NCI-H1930 (cell line): ENCODE results near the gene GJC3.
"Not testable (repeated sequence)": the region's sequence is repeated elsewhere in the genome, so short reads cannot be mapped to it uniquely, and the experiment has no call there.

Source experiments
- DNase-seq, 2 experiments: peaks; one replicate each; lab custom pipeline; 2025; lab: John Stamatoyannopoulos, UW

GJC3 gene, protein sequence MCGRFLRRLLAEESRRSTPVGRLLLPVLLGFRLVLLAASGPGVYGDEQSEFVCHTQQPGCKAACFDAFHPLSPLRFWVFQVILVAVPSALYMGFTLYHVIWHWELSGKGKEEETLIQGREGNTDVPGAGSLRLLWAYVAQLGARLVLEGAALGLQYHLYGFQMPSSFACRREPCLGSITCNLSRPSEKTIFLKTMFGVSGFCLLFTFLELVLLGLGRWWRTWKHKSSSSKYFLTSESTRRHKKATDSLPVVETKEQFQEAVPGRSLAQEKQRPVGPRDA

DNA sequence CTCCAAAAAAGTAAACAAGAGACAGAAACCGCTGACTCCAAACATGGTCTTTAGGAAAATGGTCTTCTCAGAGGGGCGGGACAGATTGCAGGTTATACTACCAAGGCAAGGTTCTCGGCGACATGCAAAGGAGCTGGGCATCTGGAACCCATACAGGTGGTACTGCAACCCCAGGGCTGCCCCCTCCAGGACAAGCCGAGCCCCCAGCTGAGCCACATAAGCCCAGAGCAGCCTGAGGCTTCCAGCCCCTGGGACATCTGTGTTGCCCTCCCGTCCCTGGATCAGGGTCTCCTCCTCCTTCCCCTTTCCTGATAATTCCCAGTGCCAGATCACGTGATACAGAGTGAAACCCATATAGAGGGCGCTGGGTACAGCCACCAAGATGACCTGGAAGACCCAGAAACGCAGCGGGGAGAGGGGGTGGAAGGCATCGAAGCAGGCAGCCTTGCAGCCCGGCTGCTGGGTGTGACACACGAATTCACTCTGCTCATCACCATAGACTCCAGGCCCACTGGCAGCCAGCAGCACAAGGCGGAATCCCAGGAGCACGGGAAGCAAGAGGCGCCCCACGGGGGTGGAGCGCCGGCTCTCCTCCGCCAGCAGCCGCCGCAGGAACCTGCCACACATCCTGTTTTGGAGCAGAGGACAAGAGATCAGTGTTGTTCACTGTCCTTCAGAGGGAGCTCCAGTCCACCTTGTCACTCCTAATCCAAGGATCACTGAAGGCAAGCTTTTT is at the start of gene GJC3:
Gene GJC3 (minus strand): TSS at position 627 of the 736 bp plus-strand sequence. CDS start 0 bp downstream, at position 627.
- DNase-seq = peak; percentile 61 to 68

GRCh38 chr7:99976626-99977025 is 47.2 kb upstream of the GJC3 start:
- DNase-seq = no peak

DNA sequence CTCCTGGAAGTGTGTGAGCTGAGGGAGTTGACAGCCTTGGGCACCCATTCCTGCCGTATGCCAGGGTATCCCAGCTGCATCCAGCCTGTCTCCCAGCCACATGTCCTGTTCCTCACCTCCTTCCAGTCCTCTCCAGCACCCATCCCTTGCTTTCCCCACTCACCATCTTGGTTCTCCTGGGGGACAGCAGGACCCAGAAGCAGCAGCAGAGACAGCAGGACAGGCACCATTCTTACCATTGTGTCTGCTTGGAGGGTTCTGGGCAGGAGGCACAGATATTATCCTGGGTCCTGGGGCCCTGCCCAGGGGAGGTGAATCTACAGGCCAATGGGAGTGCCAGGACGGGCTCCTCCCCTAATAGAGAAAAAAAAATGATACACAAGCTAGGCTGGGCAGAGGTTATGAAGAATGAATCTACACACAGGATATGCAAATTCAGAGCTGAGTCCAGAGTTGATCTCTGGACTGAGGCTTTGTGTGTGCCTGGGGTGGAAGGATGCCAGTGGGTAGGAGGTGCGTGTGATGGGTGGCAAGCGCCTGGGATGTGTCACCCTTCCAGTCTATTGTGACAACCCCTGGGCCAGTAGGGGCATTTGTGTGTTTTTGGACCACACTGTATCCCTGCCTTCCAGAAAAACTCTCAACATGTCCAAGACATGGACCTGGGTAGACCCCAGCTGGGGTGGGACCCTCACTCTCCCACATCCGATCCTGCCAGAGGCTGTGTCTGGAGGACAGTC is 46.5 kb upstream of the GJC3 start, which contains the start of gene AZGP1:
Gene AZGP1 (minus strand): TSS at position 250 of the 740 bp plus-strand sequence. CDS start 11 bp downstream, at position 239.
- no peak for DNase-seq

DNA sequence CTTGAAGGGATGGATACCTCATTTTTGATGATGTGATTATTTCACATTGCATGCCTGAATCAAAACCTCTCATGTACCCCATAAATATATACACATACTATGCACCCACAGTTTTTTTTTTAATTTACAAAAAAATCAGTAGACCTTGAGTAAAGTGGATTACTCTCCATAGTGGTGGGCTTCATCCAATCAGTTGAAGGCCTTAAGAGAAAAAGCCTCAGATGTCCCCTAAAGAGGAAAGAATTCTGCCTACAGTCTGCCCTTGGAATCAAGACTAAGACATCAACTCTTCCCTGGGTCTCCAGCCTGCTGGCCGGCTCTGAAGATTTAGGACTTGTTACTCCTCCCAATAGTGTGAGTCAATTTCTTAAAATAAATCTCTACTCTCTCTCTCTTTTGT is 45.3 kb upstream of the GJC3 start:
- no peak for DNase-seq

- DNase-seq = not testable (repeated sequence)
Observed at GRCh38 chr7:99973817-99974216, 44.4 kb upstream of the GJC3 start.

- no peak for DNase-seq
Observed at GRCh38 chr7:99971242-99971641, 41.8 kb upstream of the GJC3 start.

- not testable (repeated sequence) for DNase-seq
Observed at GRCh38 chr7:99969813-99970212, 40.4 kb upstream of the GJC3 start.

GRCh38 chr7:99969298-99969697 is 39.9 kb upstream of the GJC3 start:
- DNase-seq = no peak

GRCh38 chr7:99958564-99959227 is 29.3 kb upstream of the GJC3 start:
- DNase-seq = no peak

DNA sequence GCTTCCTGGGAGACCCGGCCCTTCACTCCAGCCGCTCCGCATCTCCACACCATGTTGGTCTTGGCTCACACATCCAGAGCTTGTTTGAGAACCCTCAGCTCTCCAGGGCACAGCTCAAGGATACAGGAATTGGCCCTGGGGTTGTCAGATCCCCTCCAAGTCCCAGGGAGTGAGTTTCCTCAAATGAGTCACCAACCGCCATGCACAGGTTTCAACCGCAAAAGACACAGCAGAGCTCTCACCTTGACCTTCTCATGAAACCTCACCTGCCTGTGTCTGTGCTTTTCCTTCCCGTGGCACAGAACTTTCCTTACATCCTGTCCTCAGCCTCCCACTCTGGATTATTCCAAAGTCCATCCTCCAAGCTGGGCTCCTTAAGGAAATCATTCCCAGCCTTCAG is 25.8 kb upstream of the GJC3 start:
- no peak for DNase-seq

GRCh38 chr7:99954643-99955042 is 25.2 kb upstream of the GJC3 start:
- DNase-seq = not testable (repeated sequence)

GRCh38 chr7:99953649-99954048 is 24.2 kb upstream of the GJC3 start:
- DNase-seq = no peak

- not testable (repeated sequence) for DNase-seq
Observed at GRCh38 chr7:99952649-99953048, 23.2 kb upstream of the GJC3 start.

DNA sequence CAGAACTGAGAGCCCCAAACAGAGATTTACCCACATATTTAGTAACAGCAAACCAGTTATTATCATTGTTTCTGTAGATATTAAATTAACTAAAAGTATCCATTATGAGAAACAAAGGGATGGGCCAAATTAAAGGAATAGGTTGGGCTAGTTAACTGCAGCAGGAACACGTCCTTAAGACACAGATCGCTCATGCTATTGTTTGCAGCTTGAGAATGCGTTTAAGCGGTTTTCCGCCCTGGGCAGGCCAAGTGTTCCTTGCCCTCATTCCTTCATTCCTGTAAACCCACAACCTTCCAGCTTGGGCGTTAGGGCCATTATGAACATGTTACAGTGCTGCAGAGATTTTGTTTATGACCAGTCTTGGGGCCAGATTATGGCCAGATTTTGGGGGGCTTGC is 21.4 kb upstream of the GJC3 start:
- not testable (repeated sequence) for DNase-seq

- no peak for DNase-seq
Observed at GRCh38 chr7:99949645-99950228, 20.3 kb upstream of the GJC3 start.

- no peak for DNase-seq
Observed at GRCh38 chr7:99947608-99948007, 18.2 kb upstream of the GJC3 start.

DNA sequence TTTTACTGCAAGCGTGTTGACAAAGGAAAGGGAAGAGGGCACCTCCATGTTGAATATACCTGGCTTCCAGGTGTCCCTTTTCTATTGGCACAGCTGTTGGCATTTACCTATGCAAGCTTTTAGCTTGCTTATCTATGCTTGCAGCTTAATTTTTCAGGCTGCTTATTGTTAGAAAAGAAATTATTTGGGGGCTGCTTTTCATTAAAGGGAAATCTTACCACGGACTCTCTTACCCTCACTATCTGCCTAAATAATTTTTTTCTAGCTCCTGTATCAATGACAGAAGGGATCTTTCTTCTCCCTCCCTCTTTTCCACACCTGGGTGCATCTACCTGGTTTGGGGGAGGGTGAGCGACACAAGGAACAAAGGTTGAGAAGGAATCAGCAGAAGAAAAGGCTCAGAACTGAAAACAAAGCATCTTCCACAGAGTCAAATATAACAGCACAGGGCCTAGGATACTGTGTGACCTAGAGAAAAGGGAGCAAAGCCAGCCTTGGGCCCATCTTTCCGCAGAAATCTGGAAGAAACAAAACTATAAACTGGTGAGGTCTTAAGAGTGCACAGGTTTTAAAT is 15.2 kb upstream of the GJC3 start:
- no peak for DNase-seq

GRCh38 chr7:99943641-99944496 is 14.4 kb upstream of the GJC3 start:
- no peak for DNase-seq

DNA sequence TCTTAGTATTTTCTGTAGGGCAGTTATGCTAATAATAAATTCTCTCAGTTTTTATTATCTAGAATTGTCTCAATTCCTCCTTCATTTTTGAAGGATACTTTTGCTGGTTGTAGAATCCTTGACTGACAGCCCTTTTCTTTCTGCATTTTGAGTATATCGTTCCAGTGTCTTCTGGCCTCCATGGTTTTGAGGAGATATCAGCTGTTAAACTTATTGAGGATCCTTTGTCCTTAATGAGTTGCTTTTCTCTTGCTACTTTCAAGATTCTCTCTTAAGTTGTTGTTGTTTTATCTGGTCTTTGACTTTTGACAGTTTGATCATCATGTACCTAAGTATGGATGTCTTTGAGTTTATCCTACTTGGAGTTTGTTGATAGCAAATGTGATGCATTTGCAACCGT is 8.9 kb upstream of the GJC3 start:
- DNase-seq = no peak

DNA sequence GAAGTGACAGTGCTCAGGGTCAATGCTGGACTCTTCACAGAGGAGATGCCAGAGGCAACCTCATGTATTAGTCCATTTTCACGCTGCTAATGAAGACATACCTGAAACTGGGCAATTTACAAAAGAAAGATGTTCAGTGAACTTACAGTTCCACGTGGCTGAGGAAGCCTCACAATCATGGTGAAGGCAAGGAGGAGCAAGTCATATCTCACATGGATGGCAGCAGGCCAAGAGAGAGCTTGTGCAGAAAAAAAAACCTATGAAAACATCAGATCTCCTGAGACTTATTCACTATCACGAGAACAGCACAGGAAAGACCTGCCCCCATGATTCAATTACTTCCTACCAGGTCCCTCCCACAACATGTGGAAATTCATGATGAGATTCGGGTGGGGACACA is 5.6 kb upstream of the GJC3 start:
- DNase-seq = not testable (repeated sequence)
